Measurements from ENCODE around the gene IL1RAPL1. TPM values are rescaled to one million over a fixed set of nuclear protein-coding genes. Genes with fewer than 3 reads are reported as not detected.

The IL1RAPL1 gene
- total and polyA plus RNA-seq, 8 donors, result 0.05 to 0.20 (median 0.09) TPM; not detected in 5

DNA sequence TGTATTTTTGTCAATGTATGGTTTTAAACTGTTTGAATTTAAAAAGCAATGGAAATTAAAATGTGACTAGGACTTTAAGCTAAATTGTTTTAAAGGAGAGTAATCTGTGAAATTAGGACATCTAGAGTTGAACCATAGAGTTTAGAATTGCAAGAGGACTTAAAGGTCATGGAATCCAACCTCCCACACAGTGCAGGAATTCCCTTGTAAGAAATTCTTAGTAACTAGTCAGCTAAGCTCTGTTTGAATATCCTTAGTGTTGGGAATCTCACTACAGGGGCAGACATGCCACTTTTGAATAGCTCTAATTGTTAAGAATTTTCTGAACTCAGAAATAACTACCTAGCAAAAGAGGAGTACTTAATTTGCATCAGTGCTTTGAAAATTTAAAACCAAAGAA is 292.9 kb downstream of the IL1RAPL1 start:
- Histone ChIP-seq H3K27ac (no peak overlapping the region), H3K4me3 (no peak overlapping the region), H3K4me1 (no peaks in the 10 kb centered on the region), H3K36me3 (no peaks in the 10 kb centered on the region), H3K27me3 (no peaks in the 10 kb centered on the region), H3K9me3 (no peaks in the 10 kb centered on the region)
- ATAC-seq, result no peak
- TF ChIP-seq, protein P1, sequence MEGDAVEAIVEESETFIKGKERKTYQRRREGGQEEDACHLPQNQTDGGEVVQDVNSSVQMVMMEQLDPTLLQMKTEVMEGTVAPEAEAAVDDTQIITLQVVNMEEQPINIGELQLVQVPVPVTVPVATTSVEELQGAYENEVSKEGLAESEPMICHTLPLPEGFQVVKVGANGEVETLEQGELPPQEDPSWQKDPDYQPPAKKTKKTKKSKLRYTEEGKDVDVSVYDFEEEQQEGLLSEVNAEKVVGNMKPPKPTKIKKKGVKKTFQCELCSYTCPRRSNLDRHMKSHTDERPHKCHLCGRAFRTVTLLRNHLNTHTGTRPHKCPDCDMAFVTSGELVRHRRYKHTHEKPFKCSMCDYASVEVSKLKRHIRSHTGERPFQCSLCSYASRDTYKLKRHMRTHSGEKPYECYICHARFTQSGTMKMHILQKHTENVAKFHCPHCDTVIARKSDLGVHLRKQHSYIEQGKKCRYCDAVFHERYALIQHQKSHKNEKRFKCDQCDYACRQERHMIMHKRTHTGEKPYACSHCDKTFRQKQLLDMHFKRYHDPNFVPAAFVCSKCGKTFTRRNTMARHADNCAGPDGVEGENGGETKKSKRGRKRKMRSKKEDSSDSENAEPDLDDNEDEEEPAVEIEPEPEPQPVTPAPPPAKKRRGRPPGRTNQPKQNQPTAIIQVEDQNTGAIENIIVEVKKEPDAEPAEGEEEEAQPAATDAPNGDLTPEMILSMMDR (IDR thresholded peaks at IDR 0.05), result no peak
- no peak for DNase-seq
- intact Hi-C loops (cut with DNase I), result no loop called here
- no peak for FAIRE-seq

- FAIRE-seq (peak; percentile 93), ATAC-seq (no peak)
- 73 to 89% methylated on average over 1 of the region's 1 CpG for WGBS, 2 donors
Measured at GRCh38 chrX:28884823-28885222, 297.6 kb downstream of the IL1RAPL1 start.

DNA sequence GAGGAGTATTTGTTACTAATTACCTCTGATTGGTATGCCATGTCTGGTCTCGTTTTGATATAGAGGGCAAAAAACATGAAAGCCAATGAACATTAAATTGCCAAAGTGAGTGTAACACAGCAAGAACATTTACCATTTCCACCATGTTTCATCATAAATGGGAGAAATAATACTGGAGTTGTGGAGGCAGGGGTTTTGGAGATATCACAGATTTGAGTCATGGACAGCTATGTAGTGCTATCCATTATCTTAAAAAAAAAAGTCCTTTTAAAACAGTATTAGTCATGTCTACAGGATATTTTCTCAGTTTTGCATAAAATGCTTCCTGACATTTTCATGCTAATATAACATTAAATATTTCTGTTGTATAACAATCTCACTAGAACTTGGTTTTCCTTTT is 301.2 kb downstream of the IL1RAPL1 start:
- ATAC-seq (no peak), FAIRE-seq (no peak), DNase-seq (no peak)
- TF ChIP-seq, protein P1 (IDR thresholded peaks at IDR 0.05), result no peak
- Histone ChIP-seq H3K9me3 (no peaks in the 10 kb centered on the region), H3K27ac (no peak overlapping the region), H3K4me1 (no peaks in the 10 kb centered on the region), H3K36me3 (no peaks in the 10 kb centered on the region), H3K4me3 (no peak overlapping the region), H3K27me3 (peaks cover 0 to 7% (median 0%) of the 10 kb centered on the region in 4 donors)
- 40 to 51% methylated on average over 1 of the region's 1 CpG for WGBS, 2 donors
- intact Hi-C loops (cut with DNase I), result no loop called here

More at GRCh38 chrX:28884823-28885222, 297.6 kb downstream of the IL1RAPL1 start:
- Histone ChIP-seq H3K36me3 (no peaks in the 10 kb centered on the region), H3K4me3 (no peak overlapping the region), H3K4me1 (no peaks in the 10 kb centered on the region), H3K9me3 (no peaks in the 10 kb centered on the region), H3K27ac (no peak overlapping the region), H3K27me3 (peaks cover 0 to 7% (median 0%) of the 10 kb centered on the region in 4 donors)
- no peak for DNase-seq
- TF ChIP-seq, protein P1 (IDR thresholded peaks at IDR 0.05), result no peak
- intact Hi-C loops (cut with DNase I), result no loop called here

- FAIRE-seq (no peak), DNase-seq (no peak), ATAC-seq (no peak)
- peaks cover 0 to 7% (median 0%) of the 10 kb centered on the region in 4 donors for H3K27me3 ChIP-seq
- H3K36me3 ChIP-seq, result no peaks in the 10 kb centered on the region
- 44 to 45% methylated on average over 8 of the region's 8 CpGs for WGBS, 2 donors
- intact Hi-C loops (cut with DNase I), result no loop called here
- H3K4me3 ChIP-seq, result no peak overlapping the region
- H3K9me3 ChIP-seq, result no peaks in the 10 kb centered on the region
- H3K4me1 ChIP-seq, result no peaks in the 10 kb centered on the region
- TF ChIP-seq, protein P1 (IDR thresholded peaks at IDR 0.05), result no peak
- H3K27ac ChIP-seq, result no peak overlapping the region
Measured at GRCh38 chrX:28889591-28890090, 302.4 kb downstream of the IL1RAPL1 start.

DNA sequence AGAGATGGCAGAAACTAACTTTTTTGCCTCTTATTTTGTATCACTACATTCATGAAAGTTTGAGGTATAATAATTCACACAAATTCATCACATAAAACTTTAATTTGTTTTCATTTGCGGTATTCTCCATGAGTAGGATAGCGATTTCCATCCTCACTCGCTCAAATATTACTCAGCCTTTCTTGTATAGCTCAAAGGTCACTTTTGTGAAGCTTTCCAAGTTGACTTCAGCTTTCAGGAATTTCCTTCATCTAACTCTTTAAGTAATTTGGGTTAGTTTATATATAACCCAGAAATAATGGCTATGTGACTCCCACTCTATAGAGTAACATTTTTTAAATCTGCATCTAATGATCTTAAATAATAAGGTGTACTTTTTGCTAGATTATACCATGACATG is 314.4 kb downstream of the IL1RAPL1 start:
- intact Hi-C loops (cut with DNase I), result no loop called here
- 66 to 79% methylated on average over 3 of the region's 3 CpGs for WGBS, 2 donors

More for the DNA sequence above, 314.4 kb downstream of the IL1RAPL1 start:
- H3K27ac ChIP-seq, result no peak overlapping the region
- DNase-seq, result no peak
- no peaks in the 10 kb centered on the region for H3K9me3 ChIP-seq
- TF ChIP-seq, protein P1 (IDR thresholded peaks at IDR 0.05), result no peak
- H3K27me3 ChIP-seq, result peaks cover 0 to 3% (median 0%) of the 10 kb centered on the region in 4 donors
- H3K4me1 ChIP-seq, result no peaks in the 10 kb centered on the region
- no peak for ATAC-seq
- H3K36me3 ChIP-seq, result no peaks in the 10 kb centered on the region
- no peak for FAIRE-seq
- H3K4me3 ChIP-seq, result no peak overlapping the region
